H1 (cell line): Measurements from ENCODE around the gene ANKRD66.

ENCODE experiments used
- CTCF ChIP-seq, 3 experiments: IDR thresholded peaks; 1 replicate in 2 of 3; 2 replicates in 1 of 3; pipeline versions ENCODE4 v1.5.1 to v1.6.1; 2011; ENCODE audit warnings: low read length in 3 of 3, mild to moderate bottlenecking in 3 of 3, inconsistent platforms in 2 of 3, low read depth in 1 of 3, moderate library complexity in 1 of 3; ENCODE audit not compliant: insufficient read depth in 1 of 3; ENCODE audit errors: control extremely low read depth in 1 of 3
- EP300 ChIP-seq, 2 experiments: IDR thresholded peaks; 1 replicate in 1 of 2; 2 replicates in 1 of 2; pipeline ENCODE4 v1.6.1; 2011 to 2012; ENCODE audit warnings: low read depth in 2 of 2, low read length in 2 of 2, mild to moderate bottlenecking in 2 of 2, borderline replicate concordance in 1 of 2, inconsistent platforms in 1 of 2, moderate library complexity in 1 of 2
- MAX ChIP-seq: IDR thresholded peaks from 2 replicates; pipeline ENCODE4 v1.6.1; 2012; ENCODE audit warnings: inconsistent platforms
- RAD21 ChIP-seq, 2 experiments: IDR thresholded peaks in 1 of 2; conservative IDR thresholded peaks in 1 of 2; 2 replicates each; pipeline ENCODE4 v1.6.1; 2011; ENCODE audit warnings: low read depth in 2 of 2, low read length in 2 of 2, improper control_type of control experiment in 1 of 2, inconsistent platforms in 1 of 2, mild to moderate bottlenecking in 1 of 2, moderate library complexity in 1 of 2

- no peak for TF ChIP-seq RAD21 (IDR thresholded peaks at IDR 0.05 in 1 of 2, conservative IDR thresholded peaks at IDR 0.05 in 1 of 2; ENCODE audit: low read depth in 2 of 2, low read length in 2 of 2)
- TF ChIP-seq CTCF (IDR thresholded peaks at IDR 0.05; ENCODE audit: control extremely low read depth in 1 of 3, insufficient read depth in 1 of 3, low read depth in 1 of 3, low read length in 3 of 3), result no peak
- no peak for TF ChIP-seq EP300 (IDR thresholded peaks at IDR 0.05; ENCODE audit: borderline replicate concordance in 1 of 2, low read depth in 2 of 2, low read length in 2 of 2)
- no peak for TF ChIP-seq MAX
These were observed 37.8 kb downstream of the ANKRD66 start for GRCh38 chr6:46784535-46784934.
